GM12801 (cell line): Measurements from ENCODE around the gene TOX2.

Experiments used
- CTCF ChIP-seq: IDR thresholded peaks from one replicate; pipeline ENCODE4 v1.5.1; 2011; ENCODE audit warnings: control low read depth; ENCODE audit not compliant: insufficient read length; ENCODE audit errors: extremely low read depth

TOX2 gene

GRCh38 chr20:43942201-43942590 is 27.5 kb downstream of the TOX2 start:
- TF ChIP-seq CTCF, result no peak

GRCh38 chr20:43942667-43943285 is 28.1 kb downstream of the TOX2 start:
- TF ChIP-seq CTCF, result no peak

- no peak for TF ChIP-seq CTCF
Measured at GRCh38 chr20:43943725-43944124, 29.1 kb downstream of the TOX2 start.

- no peak for TF ChIP-seq CTCF
Measured at GRCh38 chr20:43944653-43945235, 30.1 kb downstream of the TOX2 start.

GRCh38 chr20:43945391-43946205 is 30.9 kb downstream of the TOX2 start:
- no peak for TF ChIP-seq CTCF

- TF ChIP-seq CTCF, result no peak
Measured at GRCh38 chr20:43946206-43946491, 31.5 kb downstream of the TOX2 start.

- no peak for TF ChIP-seq CTCF
Measured at GRCh38 chr20:43946659-43947315, 32.1 kb downstream of the TOX2 start.
